Naive thymus-derived CD4-positive, alpha-beta T cell (primary cell): Measurements from ENCODE around the gene DUSP28. TPM values are rescaled to one million over a fixed set of nuclear protein-coding genes. Genes with fewer than 3 reads are reported as not detected.
A peak's percentile ranks its signal among the peaks of the same experiment; 100 is the strongest.
"Not testable (repeated sequence)": the region's sequence is repeated elsewhere in the genome, so short reads cannot be mapped to it uniquely, and the experiment has no call there.

ENCODE experiments used
- ATAC-seq: fragments of 150-1000 bp; cut with Tn5 transposase; 2 replicates; pipeline ENCODE4 v1.10.0; 2021; ENCODE audit warnings: mild to moderate bottlenecking, moderate library complexity
- CTCF ChIA-PET: fragments of 350-600 bp; sonication (Branson Sonifier 250); formaldehyde crosslinking; loops from one replicate; lab custom pipeline; 2021; ENCODE audit warnings: antibody characterized with exemption; lab: Charles Lee
- POLR2A ChIA-PET: fragments of 350-600 bp; sonication (Branson Sonifier 250); formaldehyde crosslinking; loops from one replicate; lab custom pipeline; 2021; ENCODE audit warnings: antibody characterized with exemption, inconsistent platforms; lab: Charles Lee
- DNase-seq, 9 donors: peaks; one replicate each; pipeline versions ENCODE4 v3.0.0 to v3.0.0-alpha.2; 2020 to 2022; ENCODE audit warnings: mixed read lengths in 1 of 9
- H3K27ac ChIP-seq: one replicate; pipeline ENCODE4 v1.7.0; 2013; ENCODE audit warnings: mild to moderate bottlenecking, low read depth, low read length, moderate library complexity
- H3K27me3 ChIP-seq, 2 donors: one replicate each; pipeline ENCODE4 v1.7.0; 2013; ENCODE audit warnings: low read length in 2 of 2, mild to moderate bottlenecking in 2 of 2, moderate library complexity in 2 of 2; ENCODE audit not compliant: control insufficient read depth in 2 of 2, insufficient read depth in 2 of 2
- H3K36me3 ChIP-seq, 3 experiments: 1 replicate in 2 of 3; 2 replicates in 1 of 3; pipeline ENCODE4 v1.7.0; 2013; ENCODE audit warnings: low read length in 3 of 3, mild to moderate bottlenecking in 3 of 3, moderate library complexity in 1 of 3; ENCODE audit not compliant: insufficient read depth in 3 of 3, control insufficient read depth in 2 of 3
- H3K4me1 ChIP-seq, 2 donors: one replicate each; pipeline ENCODE4 v1.7.0; 2013; ENCODE audit warnings: low read length in 2 of 2, mild to moderate bottlenecking in 2 of 2, moderate library complexity in 1 of 2; ENCODE audit not compliant: control insufficient read depth in 2 of 2, insufficient read depth in 2 of 2
- H3K4me3 ChIP-seq: 2 replicates; pipeline ENCODE4 v1.7.0; 2013; ENCODE audit warnings: mild to moderate bottlenecking, low read length
- H3K9me3 ChIP-seq, 3 experiments: 1 replicate in 2 of 3; 2 replicates in 1 of 3; pipeline ENCODE4 v1.7.0; 2013; ENCODE audit warnings: low read length in 3 of 3; ENCODE audit not compliant: control insufficient read depth in 2 of 3
- H3K27ac Mint-ChIP-seq, 9 donors: one replicate each; pipeline ENCODE4 v1.8.0; 2020 to 2022; ENCODE audit warnings: mixed read lengths in 9 of 9, mild to moderate bottlenecking in 8 of 9, moderate library complexity in 5 of 9, inconsistent platforms in 2 of 9
- H3K27me3 Mint-ChIP-seq, 5 donors: one replicate each; pipeline ENCODE4 v1.8.0; 2021 to 2022; ENCODE audit warnings: mixed read lengths in 5 of 5, mild to moderate bottlenecking in 1 of 5
- H3K36me3 Mint-ChIP-seq, 5 donors: one replicate each; pipeline ENCODE4 v1.8.0; 2020 to 2022; ENCODE audit warnings: mixed read lengths in 5 of 5, mild to moderate bottlenecking in 3 of 5, inconsistent platforms in 1 of 5
- H3K4me1 Mint-ChIP-seq, 7 donors: one replicate each; pipeline ENCODE4 v1.8.0; 2020 to 2022; ENCODE audit warnings: mixed read lengths in 7 of 7, mild to moderate bottlenecking in 3 of 7, inconsistent platforms in 1 of 7
- H3K4me3 Mint-ChIP-seq, 10 donors: one replicate each; pipeline ENCODE4 v1.8.0; 2020 to 2022; ENCODE audit warnings: mild to moderate bottlenecking in 10 of 10, mixed read lengths in 10 of 10, moderate library complexity in 6 of 10, inconsistent platforms in 2 of 10
- H3K9me3 Mint-ChIP-seq, 11 donors: one replicate each; pipeline ENCODE4 v1.8.0; 2020 to 2022; ENCODE audit warnings: mixed read lengths in 11 of 11, mild to moderate bottlenecking in 4 of 11, inconsistent platforms in 1 of 11, moderate library complexity in 1 of 11
- intact Hi-C, 2 donors: fragments of 100-400 bp; cut with micrococcal nuclease; formaldehyde crosslinking; loops; one replicate each; pipeline ENCODE4 v1.15.1; 2023
- polyA plus RNA-seq, 2 donors: library from polyadenylated mRNA; unstranded; fragments of 300-500 nt; fragmentation: Illumina TruSeq; gene quantifications; one replicate each; pipeline ENCODE4 v1.2.3, GENCODE V29; 2021
- total RNA-seq, 6 experiments: library from RNA in 5 of 6; stranded (reverse) in 5 of 6; gene quantifications; 1 replicate in 5 of 6; 2 replicates in 1 of 6; pipeline ENCODE4 v1.2.3 and lab custom pipeline; 2021 to 2026

The DUSP28 gene
- total and polyA plus RNA-seq, 7 experiments from 2014 or later, result 11.1 to 30.1 (median 17.8) TPM

DNA sequence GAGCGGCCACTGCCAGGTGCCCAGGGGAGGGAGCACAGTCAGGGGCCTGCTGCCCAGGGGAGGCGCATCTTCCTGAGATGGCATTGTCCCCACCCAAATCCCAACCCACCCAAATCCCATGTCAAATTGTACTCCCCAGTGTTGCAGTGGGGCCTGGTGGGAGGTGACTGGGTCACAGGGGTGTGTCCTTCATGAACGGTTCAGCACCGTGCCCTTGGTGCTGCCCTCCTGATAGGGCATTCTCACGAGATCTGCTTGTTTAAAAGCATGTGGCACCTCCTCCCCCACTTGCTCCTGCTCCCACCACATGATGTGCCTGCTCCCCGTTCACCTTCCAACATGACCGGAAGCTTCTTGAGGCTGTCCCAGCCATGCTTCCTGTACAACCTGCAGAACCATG lies 30.0 kb upstream of the DUSP28 start:
- H3K4me3 Mint-ChIP-seq, result no peak overlapping the region
- peaks cover 39 to 85% (median 76%) of the 10 kb centered on the region in 5 donors for H3K36me3 Mint-ChIP-seq
- Histone ChIP-seq H3K27me3 (no peaks in the 10 kb centered on the region), H3K4me3 (no peak overlapping the region), H3K36me3 (peaks cover 0 to 26% (median 0%) of the 10 kb centered on the region in 3 experiments), H3K27ac (no peak overlapping the region), H3K9me3 (peaks cover 0 to 14% (median 0%) of the 10 kb centered on the region in 3 experiments), H3K4me1 (no peaks in the 10 kb centered on the region)
- DNase-seq (no peak), ATAC-seq (no peak)
- peaks cover 7 to 50% (median 22%) of the 10 kb centered on the region in 11 donors for H3K9me3 Mint-ChIP-seq
- CTCF ChIA-PET, result no interaction called here
- intact Hi-C loops, result no loop called here
- no peak overlapping the region for H3K27ac Mint-ChIP-seq
- H3K4me1 Mint-ChIP-seq, result peaks cover 0 to 11% (median 4%) of the 10 kb centered on the region in 7 donors
- H3K27me3 Mint-ChIP-seq, result no peaks in the 10 kb centered on the region
- POLR2A ChIA-PET, result no interaction called here

DNA sequence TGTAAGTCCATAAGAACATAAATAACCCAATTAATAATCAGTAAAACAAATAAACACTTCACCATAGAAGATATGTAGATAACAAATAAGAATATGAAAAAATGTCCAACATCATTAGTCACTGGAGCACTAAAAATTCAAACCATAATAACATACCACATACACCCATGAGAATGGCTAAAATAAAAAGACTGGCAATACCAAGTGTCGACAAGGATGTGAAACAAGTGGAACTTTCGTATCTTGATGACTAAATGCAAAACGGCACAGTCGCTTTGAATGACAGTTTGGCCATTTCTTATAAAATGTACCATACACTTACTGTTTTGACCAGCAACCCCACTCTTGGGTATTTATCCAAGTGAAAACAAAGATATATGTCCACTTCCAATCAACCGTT lies 29.1 kb upstream of the DUSP28 start:
- Histone ChIP-seq H3K27ac (no peak overlapping the region), H3K27me3 (no peaks in the 10 kb centered on the region), H3K4me3 (no peak overlapping the region), H3K4me1 (no peaks in the 10 kb centered on the region), H3K36me3 (peaks cover 0 to 19% (median 0%) of the 10 kb centered on the region in 3 experiments), H3K9me3 (peaks cover 0 to 14% (median 0%) of the 10 kb centered on the region in 3 experiments)
- intact Hi-C loops, result no loop called here
- Mint-ChIP-seq H3K27ac (no peak overlapping the region), H3K4me1 (peaks cover 0 to 11% (median 4%) of the 10 kb centered on the region in 7 donors), H3K27me3 (no peaks in the 10 kb centered on the region), H3K9me3 (peaks cover 7 to 46% (median 22%) of the 10 kb centered on the region in 11 donors), H3K36me3 (peaks cover 38 to 88% (median 79%) of the 10 kb centered on the region in 5 donors), H3K4me3 (no peak overlapping the region)
- no peak for ATAC-seq
- ChIA-PET CTCF (no interaction called here), POLR2A (no interaction called here)
- DNase-seq, result no peak

DNA sequence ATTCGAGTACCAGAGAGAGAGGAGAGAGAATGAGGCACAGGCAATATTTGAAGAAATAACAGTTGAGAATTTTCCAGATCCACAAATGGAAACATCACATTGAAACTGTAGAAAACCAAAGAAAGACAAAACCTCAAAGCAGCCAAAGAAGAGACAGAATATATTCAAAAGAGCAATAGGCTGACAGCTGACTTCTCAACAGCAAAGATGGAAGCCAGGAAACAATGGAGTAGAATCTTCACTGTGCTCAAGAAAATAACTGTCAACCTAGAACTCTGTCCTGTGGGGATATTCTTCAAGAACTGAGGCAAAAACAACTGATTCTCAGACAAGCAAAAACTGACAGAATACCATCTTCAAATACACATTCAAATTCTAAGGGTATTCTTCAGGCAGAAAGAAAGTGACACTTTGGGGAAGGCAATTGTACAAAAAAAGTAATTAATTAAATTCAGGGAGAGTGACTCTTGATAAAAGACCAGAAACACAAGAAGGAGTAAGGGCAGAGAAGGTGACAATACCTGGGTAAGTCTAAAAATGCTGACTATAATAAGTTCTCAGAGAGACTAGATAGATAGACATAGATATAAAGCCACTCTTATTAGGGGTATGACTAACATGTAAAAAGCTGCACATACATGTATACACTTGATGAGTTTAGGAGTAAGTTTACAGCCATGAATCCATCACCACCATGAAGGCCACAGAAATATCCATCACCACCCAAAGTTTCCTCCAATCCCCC lies 28.0 kb upstream of the DUSP28 start:
- H3K4me1 ChIP-seq, result no peaks in the 10 kb centered on the region
- DNase-seq (no peak), ATAC-seq (no peak)
- Mint-ChIP-seq H3K4me1 (peaks cover 0 to 11% (median 3%) of the 10 kb centered on the region in 7 donors), H3K36me3 (peaks cover 36 to 84% (median 74%) of the 10 kb centered on the region in 5 donors), H3K4me3 (no peak overlapping the region), H3K27ac (no peak overlapping the region), H3K9me3 (peaks cover 7 to 37% (median 21%) of the 10 kb centered on the region in 11 donors), H3K27me3 (no peaks in the 10 kb centered on the region)
- peaks cover 0 to 14% (median 0%) of the 10 kb centered on the region in 3 experiments for H3K9me3 ChIP-seq
- no peak overlapping the region for H3K4me3 ChIP-seq
- POLR2A ChIA-PET, result no interaction called here
- no peak overlapping the region for H3K27ac ChIP-seq
- CTCF ChIA-PET, result no interaction called here
- no peaks in the 10 kb centered on the region for H3K27me3 ChIP-seq
- peaks cover 0 to 19% (median 0%) of the 10 kb centered on the region in 3 experiments for H3K36me3 ChIP-seq
- intact Hi-C loops, result no loop called here

DNA sequence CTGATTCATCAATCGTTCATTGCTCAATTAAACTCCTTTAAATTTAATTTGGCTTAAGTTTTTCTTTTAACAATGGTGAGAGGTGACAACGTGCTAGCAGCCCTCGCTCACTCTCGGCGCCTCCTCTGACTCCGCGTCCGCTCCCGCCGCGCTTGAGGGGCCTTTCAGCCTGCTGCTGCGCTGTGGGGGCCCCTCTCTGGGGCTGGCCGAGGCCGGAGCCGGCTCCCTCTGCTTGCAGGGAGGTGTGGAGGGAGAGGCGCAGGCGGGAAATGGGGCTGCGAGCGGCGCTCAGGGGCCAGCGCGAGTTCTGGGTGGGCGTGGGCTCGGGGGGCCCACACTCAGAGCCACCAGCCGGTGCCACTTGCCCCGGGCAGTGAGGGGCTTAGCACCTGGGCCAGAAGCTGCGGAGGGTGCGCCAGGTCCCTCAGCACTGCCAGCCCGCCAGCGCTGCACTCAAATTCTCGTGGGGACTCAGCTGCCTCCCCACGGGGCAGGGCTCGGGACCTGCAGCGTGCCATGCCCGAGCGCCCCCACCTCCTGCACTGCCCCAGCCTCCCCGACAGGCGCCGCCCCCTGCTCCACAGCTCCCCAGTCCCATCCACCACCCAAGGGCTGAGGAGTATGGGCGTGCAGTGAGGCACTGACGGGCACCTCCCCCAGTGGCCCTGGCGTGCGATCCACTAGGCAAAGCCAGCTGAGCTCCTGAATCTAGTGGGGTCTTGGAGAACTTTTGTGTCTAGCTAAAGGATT lies 22.0 kb upstream of the DUSP28 start:
- CTCF ChIA-PET, result no interaction called here

DNA sequence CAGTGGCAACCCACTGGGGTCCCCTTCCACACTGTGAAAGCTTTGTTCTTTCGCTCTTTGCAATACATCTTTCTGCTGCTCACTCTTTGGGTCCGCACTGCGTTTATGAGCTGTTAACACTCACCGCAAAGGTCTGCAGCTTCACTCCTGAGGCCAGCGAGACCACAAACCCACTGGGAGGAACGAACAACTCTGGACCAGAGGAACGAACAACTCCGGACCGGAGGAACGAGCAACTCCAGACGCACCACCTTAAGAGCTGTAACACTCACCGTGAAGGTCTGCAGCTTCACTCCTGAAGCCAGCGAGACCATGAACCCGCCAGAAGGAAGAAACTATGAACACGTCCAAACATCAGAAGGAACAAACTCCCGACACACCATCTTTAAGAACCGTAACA lies 21.1 kb upstream of the DUSP28 start:
- H3K4me1 Mint-ChIP-seq, result peaks cover 4 to 23% (median 11%) of the 10 kb centered on the region in 7 donors
- peaks cover 5 to 26% (median 10%) of the 10 kb centered on the region in 3 experiments for H3K36me3 ChIP-seq
- H3K9me3 ChIP-seq, DNase-seq, H3K27me3 Mint-ChIP-seq, intact Hi-C loops, H3K4me3 Mint-ChIP-seq, H3K27me3 ChIP-seq, CTCF ChIA-PET, ATAC-seq, H3K4me1 ChIP-seq, H3K9me3 Mint-ChIP-seq, H3K27ac ChIP-seq, H3K4me3 ChIP-seq: not testable (repeated sequence)
- peak overlapping the region in 1 of 9 donors; percentile 46 for H3K27ac Mint-ChIP-seq
- H3K36me3 Mint-ChIP-seq, result peaks cover 17 to 63% (median 59%) of the 10 kb centered on the region in 5 donors
- POLR2A ChIA-PET, result interaction anchor here (1.2 kb wide), 1 partner anchor 28 kb away, joined by 3 read pairs; no protein-coding TSS in a partner anchor

More for the DNA sequence above, 22.0 kb upstream of the DUSP28 start:
- intact Hi-C loops, result no loop called here
- Histone ChIP-seq H3K36me3 (peaks cover 5 to 26% (median 10%) of the 10 kb centered on the region in 3 experiments), H3K4me3 (no peak overlapping the region), H3K27ac (no peak overlapping the region), H3K4me1 (no peaks in the 10 kb centered on the region), H3K27me3 (no peaks in the 10 kb centered on the region), H3K9me3 (no peaks in the 10 kb centered on the region)
- peaks cover 4 to 21% (median 10%) of the 10 kb centered on the region in 7 donors for H3K4me1 Mint-ChIP-seq
- H3K9me3 Mint-ChIP-seq, result peaks cover 0 to 5% (median 4%) of the 10 kb centered on the region in 11 donors
- H3K4me3 Mint-ChIP-seq, result no peak overlapping the region
- POLR2A ChIA-PET, result interaction anchor here (1.2 kb wide), 2 partner anchors 27 to 28 kb away, joined by 3 read pairs; no protein-coding TSS in a partner anchor
- ATAC-seq, result no peak
- peaks cover 21 to 67% (median 62%) of the 10 kb centered on the region in 5 donors for H3K36me3 Mint-ChIP-seq
- DNase-seq, result no peak
- H3K27me3 Mint-ChIP-seq, result no peaks in the 10 kb centered on the region
- no peak overlapping the region for H3K27ac Mint-ChIP-seq

DNA sequence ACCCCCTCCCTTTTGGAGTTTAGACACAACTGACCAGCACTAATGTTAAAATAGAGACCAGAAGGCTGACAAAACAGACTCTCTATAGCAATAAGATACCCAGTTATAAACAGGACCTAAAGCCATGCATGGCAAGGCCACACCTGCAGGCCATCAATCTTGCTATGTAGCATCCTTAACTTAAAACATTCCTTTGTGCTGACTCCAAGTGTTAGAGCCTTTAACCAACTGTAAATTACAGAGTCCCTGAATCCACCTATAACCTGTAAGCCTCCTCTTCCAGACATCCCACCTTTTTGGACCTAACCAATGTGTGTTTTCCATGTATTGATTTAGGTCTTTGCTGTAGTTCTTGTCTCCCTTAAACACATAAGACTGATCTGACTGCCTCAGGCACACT lies 20.3 kb upstream of the DUSP28 start:
- CTCF ChIA-PET, result no interaction called here
- intact Hi-C loops, result no loop called here
- POLR2A ChIA-PET, result no interaction called here
- H3K36me3 ChIP-seq, result peaks cover 5 to 26% (median 10%) of the 10 kb centered on the region in 3 experiments
- peaks cover 4 to 23% (median 12%) of the 10 kb centered on the region in 7 donors for H3K4me1 Mint-ChIP-seq
- no peaks in the 10 kb centered on the region for H3K27me3 ChIP-seq
- no peaks in the 10 kb centered on the region for H3K27me3 Mint-ChIP-seq
- no peak for ATAC-seq
- peak overlapping the region in 2 of 9 donors; percentile 10 to 27 for H3K27ac Mint-ChIP-seq
- H3K4me1 ChIP-seq, result no peaks in the 10 kb centered on the region
- peaks cover 16 to 58% (median 51%) of the 10 kb centered on the region in 5 donors for H3K36me3 Mint-ChIP-seq
- no peaks in the 10 kb centered on the region for H3K9me3 Mint-ChIP-seq
- H3K4me3 Mint-ChIP-seq, result no peak overlapping the region
- H3K27ac ChIP-seq, result no peak overlapping the region
- H3K4me3 ChIP-seq, result no peak overlapping the region
- H3K9me3 ChIP-seq, result no peaks in the 10 kb centered on the region
- no peak for DNase-seq
